ENCODE results near the gene ADGRG1.

ADGRG1 gene

DNA sequence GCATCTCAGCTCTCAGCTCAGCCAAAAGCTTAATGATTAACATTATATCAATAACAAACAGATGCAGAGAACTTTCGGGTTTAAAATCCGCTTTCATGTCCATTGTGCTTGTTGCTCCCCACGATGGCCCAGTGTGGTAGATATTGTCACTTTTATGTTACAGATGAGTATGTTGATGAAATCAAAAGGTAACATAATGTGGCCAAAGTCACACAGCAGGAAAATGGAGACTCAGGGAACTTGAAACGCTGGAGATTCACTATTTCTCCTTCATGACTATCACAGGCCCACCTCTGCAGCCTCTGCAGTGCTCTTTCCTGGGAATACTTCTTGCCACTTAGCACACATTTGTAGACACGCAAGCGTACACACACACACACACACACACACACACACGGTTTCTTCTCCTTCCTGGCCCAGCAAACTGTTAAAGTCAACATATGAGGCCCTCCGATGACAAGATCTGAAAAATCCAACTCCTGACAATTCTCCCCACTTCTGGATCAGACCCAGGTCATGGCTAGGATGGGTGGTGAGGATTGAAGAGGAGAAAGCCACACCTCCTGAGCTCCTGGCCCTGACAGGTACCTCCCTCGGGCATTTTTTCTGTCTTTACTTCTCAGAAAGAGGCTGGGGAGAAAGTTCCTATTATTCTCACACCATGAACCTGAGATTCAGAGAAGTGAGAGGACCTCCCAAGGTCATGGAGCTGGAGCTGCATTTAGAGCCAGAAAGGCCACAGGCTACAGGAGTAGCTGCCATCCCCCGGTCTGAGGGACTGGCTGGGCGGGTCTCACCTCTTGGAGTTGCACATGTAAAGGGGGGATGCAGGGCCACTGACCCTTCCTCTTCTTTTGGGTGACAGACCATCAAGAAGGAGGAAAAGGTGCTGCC lies 75.8 kb downstream of the ADGRG1 start:
- no peak for TF ChIP-seq CTCF (IDR thresholded peaks at IDR 0.05)

DNA sequence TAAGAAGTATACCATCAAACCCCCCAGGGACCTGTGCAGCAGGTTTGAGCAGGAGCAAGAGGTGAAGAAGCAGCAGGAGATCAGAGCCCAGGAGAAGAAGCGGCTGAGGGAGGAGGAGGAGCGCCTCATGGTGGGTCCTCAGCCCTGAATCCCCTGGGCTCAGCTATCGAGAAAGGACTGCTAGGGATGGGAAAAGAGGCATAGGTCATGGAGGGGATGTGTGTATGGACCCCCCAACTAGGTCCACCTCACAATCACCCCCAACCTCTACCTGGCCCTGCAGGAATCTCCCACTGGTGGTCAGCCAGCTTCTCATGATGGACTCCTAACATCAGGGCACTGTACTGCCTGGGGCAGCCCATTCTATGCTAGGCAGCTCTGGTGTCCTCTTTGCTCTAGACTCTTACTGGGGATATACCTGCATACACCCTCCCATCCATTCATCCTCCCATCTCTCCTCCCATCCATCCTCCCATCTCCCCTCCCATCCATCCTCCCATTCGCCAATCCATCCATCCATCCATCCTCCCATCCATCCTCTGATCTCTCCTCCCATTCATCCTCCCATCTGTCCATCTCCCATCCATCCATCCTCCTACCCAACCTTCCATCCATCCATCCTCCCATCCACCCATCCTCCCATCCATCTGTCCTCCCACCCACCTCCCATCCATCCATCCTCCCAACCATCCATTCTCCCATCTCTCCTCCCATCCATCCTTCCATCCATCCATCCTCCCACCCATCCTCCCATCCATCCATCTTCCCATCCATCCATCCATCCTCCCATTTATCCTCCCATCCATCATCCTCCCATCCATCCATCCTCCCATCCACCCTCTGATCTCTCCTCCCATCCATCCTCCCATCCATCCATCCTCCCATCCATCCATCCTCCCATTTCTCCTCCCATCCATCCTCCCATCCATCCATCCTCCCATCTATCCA lies 76.7 kb downstream of the ADGRG1 start:
- TF ChIP-seq CTCF (IDR thresholded peaks at IDR 0.05) = no peak

GRCh38 chr16:57706717-57707116 lies 78.3 kb downstream of the ADGRG1 start:
- no peak for TF ChIP-seq CTCF (IDR thresholded peaks at IDR 0.05)

DNA sequence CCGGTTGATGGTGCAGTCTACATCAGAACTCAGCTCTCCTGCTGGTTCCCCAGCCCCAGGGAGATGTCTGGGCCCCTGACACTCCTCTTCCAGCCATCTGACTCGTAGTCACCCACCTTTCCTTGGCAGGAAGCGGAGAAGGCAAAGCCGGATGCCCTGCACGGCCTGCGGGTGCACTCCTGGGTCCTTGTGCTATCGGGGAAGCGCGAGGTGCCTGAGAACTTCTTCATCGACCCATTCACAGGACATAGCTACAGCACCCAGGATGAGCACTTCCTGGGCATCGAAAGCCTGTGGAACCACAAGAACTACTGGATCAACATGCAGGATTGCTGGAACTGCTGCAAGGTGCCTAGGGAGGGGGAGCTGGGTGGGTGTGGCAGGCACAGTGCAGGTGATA lies 78.9 kb downstream of the ADGRG1 start:
- TF ChIP-seq CTCF (IDR thresholded peaks at IDR 0.05) = no peak

- no peak for TF ChIP-seq CTCF (IDR thresholded peaks at IDR 0.05)
Measured at GRCh38 chr16:57708168-57708567, 79.7 kb downstream of the ADGRG1 start.

DNA sequence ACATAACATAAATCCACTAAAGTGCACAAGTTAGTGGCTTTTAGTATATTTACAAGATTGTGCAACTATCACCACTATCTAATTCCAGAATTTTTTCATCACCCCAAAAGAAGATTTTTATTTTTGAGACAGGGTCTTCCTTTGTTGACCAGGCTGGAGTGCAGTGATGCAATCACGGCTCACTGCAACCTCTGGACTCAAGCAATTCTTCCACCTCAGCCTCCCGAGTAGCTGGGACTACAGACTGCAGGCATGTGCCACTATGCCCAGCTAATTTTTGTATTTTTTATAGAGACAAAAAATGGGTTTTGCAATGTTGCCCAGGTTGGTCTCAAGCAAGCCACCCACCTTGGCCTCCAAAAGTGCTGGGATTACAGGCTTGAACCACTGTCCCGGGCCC lies 81.2 kb downstream of the ADGRG1 start:
- TF ChIP-seq CTCF (IDR thresholded peaks at IDR 0.05) = no peak

DNA sequence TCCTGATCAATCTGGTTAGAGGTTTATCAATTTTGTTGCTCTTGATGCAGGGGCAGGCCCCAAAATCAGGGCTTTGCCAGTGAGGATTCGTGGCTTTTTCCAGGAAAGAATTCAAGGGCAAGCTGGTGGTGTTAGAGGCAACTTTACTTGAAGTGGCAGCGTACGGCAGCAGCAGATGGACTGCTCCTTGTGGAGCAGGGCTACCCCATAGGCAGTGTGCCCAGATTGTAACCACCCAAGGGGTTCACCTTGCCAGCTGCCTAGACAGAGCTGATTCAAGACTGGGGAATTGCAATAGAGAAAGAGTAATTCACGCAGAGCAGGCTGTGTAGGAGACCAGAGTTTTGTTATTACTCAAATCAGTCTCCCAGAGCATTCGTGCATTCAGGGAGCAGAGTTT lies 82.9 kb downstream of the ADGRG1 start:
- TF ChIP-seq CTCF (IDR thresholded peaks at IDR 0.05) = no peak
